Suppressor macrophage (primary cell): ENCODE results near the gene PEPD.
A peak's percentile ranks its signal among the peaks of the same experiment; 100 is the strongest.

Source experiments
- DNase-seq, 4 experiments: peaks; one replicate each; pipeline ENCODE4 v3.0.0-alpha.2; 2020 to 2022

The PEPD gene

DNA sequence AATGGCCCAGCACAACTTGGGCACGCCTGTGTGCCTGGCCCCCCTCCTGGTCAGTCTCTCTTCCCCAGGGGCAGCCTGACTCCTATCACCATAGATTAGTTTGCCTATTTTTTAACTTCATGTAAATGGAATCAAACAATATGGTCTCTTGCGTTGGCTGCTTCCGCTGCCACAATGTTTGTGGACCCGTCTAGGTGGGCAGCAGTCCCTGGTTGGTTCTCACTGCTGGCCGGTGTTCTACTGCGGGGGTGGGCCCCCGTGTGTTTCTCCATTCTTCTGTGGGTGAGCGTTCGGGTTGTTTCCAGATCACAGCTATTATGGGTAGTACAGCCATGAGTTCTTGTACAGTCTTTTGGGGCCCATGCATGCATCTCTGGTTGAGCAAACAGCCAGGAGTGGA, 100.8 kb downstream of the PEPD start:
- DNase-seq = no peak

- no peak for DNase-seq
These were observed 101.8 kb downstream of the PEPD start for GRCh38 chr19:33419788-33420130.

GRCh38 chr19:33418871-33419787, 102.5 kb downstream of the PEPD start:
- DNase-seq = no peak

GRCh38 chr19:33418461-33418860, 103.1 kb downstream of the PEPD start:
- no peak for DNase-seq

GRCh38 chr19:33417751-33418150, 103.8 kb downstream of the PEPD start:
- no peak for DNase-seq

DNA sequence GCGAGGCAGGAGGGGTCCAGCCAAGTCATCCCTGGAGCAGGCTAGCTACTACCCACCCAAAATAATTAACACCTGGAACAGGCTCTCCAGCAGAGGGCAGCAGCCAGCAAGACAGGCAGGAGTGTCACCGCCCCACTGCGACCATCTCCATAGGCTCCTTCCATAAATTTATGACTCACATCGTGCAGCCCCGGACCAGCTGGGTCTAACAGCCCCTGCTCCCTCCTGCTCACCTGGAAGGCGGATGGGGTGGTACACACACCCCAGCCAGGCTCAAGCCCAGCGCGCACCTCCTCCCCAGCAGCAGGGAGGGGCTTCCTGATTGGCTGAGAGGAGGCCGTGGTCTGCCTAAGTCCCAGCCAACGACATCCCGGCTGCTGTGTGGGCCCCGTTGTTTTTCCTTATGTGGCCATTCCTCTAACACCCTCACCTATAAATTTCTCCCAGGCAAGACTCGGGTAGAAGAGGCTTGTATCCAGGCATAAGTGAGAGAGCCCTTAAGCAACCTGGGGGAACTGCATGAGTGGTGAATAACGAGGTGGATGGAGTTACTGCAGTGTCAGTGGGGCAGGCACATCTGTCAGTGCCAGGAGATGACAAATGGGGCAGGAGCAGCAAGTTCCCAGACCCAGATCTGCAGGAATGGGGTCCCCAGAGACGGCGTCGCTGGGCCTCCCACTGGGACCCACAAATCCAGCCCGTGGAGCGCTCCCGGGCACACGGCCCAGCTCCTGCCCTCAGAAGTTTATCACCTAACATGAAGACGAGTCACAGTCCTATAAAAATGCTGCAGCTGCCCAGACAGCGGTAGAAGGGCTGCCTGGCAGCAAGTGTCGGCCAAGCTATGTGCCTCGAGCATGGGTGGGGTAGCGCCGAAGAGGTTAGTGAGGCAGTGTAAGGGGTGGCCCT, 105.0 kb downstream of the PEPD start:
- peak; percentile 28 to 71 (median 55) for DNase-seq

- DNase-seq = no peak
These were observed 106.7 kb downstream of the PEPD start for GRCh38 chr19:33414667-33415605.

- DNase-seq = no peak
These were observed 107.5 kb downstream of the PEPD start for GRCh38 chr19:33413868-33414666.

GRCh38 chr19:33413426-33413725, 108.2 kb downstream of the PEPD start:
- DNase-seq = no peak

DNA sequence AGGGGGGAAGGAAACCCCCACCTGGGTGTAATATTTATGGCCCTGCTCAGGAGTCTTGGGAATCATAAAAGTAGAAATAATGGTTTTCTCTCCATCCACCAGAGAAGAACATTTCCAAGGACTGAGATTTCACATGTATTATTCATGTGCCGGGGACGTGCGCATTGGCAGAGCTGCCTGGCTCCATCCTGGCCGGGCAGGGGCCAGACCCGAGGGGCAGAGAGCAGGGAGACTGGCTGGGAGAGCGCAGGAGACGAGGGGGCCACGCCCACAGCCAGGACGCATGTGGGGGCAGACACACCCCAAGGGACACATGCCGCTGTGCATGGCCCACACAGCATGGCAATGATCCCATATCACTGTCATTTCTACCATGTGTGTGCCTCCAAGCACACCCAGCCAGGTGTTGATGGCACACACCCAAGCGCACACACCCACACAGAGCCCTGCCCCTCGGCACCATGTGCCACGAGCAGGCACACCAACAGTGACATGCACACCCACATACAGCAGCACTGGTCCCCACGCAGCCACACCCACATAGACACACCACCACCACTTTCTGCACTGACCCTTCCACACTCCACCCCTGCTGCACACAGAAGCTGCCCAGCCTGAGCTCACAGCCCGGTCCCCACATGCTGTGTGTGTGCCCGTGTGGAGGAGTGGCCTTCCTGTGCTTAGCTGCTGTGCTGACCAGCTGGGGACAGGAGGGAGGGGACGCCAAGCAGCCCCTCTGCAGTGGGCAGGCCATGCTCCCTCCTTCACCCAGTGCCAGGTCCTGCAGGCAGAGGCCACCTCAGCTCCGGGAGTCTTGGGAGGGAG, 108.8 kb downstream of the PEPD start:
- no peak for DNase-seq

DNA sequence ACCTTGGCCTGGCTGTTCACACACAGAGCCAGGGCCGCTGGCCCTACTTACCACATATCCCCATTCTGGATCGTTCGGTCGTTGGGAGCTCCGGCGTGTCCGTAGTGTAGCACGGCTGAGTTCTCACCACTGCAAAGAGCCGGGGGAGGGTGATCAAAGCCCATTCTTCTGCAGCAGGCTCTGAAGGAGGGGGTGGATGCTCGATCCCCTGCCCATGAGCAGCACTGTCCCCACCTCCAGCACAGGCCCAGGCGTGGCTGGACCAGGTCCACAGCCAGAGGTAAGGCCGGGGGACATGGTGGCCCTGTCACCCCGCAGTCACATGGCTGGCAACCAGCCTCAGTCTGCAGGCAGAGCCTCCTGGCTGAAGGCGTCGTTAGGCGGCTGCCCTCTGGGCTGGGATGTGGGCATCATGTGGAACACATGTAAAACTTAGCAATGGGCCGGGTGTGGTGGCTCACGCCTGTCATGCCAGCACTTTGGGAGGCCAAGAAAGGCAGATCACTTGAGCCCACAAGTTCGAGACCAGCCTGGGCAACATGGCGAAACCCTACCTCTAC, 109.9 kb downstream of the PEPD start:
- no peak for DNase-seq

- no peak for DNase-seq
These were observed 110.6 kb downstream of the PEPD start for GRCh38 chr19:33410915-33411401.

DNA sequence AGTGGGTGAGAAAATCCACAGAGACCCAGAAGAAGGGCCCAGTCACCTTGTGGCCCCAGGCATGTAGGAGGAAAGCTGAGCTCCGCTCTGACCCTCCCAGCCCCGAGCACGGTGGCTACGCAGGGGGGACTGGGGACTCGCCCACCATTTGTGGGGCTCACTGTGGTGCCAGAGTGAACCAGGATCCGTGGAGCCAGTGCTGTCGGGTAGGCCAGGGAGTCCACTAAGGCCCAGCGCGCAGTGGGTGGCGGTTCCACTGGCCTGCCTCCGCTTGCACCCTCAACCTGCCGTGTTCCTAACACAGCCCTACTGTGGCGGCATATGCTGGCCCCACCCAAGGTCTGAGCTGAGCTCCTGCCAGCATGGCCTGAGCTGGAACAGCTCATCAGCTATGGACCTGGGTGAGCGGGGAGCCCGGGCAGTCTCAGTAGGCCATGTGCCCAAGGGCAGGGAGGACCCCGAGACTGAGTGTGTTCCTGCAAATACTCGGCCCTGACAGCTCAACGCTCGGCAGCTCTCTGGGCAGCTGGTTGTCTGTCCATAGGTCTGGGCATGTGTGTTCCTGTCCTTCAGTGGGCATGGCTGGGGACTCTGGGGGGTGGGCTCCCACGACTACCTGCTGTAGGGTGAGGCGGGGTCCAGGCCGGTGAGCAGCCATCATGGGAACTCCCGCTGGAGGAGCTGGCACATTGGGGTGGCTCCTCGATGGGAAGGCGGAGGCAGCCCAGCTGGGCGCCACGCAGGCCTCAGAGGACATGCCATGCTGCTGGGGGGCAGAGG, 111.5 kb downstream of the PEPD start:
- DNase-seq = no peak

- no peak for DNase-seq
These were observed 112.8 kb downstream of the PEPD start for GRCh38 chr19:33408538-33409434.

DNA sequence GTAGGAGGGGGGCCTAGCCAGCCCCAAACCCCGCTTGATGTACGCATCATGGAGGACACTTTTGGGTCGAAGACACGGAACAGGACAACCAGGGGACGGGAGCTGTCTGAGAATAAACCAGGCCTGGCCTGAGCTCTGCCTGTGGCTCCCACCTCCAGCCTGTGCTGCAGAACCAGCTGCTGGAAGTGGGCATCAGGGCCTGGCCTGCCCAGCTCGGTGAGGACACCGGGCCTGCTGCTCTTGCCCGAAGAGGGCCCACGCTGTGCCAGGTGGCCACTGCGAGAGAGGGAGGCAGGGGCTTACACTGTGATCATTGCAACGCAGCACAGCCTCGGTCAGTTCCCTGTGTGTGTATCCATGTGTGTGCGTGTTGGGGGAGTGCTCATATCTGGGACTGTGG, 113.5 kb downstream of the PEPD start:
- no peak for DNase-seq

DNA sequence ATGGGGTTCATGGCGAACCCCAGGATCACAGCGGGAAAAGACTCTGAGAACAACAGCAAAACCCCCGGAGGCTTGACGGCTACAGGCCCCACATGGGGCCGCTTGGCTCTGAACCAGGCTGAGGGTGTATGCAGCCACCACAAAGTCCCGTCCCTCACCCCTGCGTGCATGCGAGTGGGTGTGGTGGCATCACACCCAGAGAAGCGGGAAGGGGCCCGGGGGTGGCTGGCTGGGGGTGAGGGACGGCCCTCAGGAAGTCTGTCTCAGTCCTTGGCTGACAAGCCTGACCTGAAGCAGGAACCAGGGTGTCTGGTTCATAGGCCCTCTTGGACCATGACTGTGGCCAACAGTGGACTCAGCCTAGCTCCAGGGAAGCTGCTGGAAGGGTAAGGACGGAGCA, 113.9 kb downstream of the PEPD start:
- peak; percentile 24 to 67 (median 55) for DNase-seq

DNA sequence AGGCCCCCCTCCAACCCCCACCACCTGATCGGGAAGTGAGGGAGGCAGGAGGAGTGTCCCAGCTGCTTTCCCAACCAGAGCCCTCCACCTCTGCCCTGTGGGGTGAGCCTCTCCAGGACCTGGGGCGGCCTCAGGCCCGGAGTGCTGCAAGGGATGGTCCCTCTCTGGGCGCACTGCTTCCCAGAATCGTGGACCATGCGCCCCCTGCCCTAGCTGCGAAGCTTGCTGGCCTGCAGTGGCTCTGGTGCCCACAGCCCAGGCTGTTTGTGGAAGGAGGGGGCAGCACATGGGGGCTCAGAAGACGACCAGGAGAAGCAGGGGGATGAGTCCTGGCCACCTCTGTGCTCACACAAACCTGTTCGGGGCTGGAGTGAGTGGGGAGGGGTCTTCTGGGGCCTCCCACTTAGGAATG, 114.4 kb downstream of the PEPD start:
- DNase-seq = no peak

DNA sequence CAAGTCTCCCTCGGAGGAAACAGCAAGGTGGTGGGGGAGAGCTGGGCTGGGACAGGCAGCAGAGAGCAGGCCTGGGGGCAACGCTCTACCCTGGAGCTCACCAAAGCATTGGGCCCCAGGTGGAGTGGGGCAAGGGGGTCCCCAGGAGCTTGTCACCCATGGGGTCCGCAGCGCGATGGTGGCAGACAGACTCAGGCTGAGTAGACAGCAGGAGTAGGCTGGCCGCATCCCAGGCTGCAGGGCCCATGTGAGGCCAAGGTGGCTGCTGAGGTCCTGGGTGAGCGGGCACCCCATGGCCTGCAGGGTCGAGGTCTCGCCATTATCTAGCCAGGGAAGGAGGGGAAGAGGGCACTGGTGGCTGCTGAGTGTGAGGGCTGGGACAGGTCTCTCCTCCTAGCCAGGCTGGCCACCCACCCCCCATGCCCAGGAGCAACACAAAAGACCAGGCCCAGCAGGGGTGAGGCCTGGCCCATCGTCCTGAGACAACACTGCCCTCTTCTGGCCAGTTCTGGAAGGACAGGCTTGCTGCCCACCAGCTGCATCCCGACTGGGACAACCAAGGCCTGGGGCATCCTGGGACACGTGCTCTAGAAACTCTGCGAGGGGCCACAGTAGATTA, 115.0 kb downstream of the PEPD start:
- peak; percentile 71 to 87 (median 82) for DNase-seq
